ENCODE data around the gene PPP4R1. TPM values are rescaled to one million over a fixed set of nuclear protein-coding genes. Genes with fewer than 3 reads are reported as not detected.

PPP4R1 gene
- total and polyA plus RNA-seq, 2 donors = 41.8 to 174 TPM

DNA sequence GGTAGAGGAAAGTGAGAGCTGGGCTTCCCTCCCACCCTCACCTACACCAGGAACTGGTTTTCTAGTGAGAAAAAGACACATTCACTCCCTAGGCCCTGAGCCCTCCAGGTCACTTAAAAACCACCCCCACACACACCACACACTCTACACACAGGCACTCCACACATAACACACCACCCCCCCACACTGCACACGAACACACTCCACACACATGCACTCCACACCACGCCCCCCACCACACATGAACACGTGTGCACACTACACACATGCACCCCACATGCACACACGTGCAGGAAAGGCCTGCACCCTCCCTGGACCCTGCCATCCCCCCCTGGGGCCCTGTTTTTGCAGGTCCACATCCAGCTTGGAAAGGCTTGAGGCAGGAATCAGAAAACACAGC, 71.4 kb downstream of the PPP4R1 start:
- 84% methylated on average over 4 of the region's 4 CpGs for WGBS
- Histone ChIP-seq H3K27ac (ENCODE audit: low read depth) (no peak overlapping the region), H3K36me3 (ENCODE audit: insufficient read depth) (no peaks in the 10 kb centered on the region), H3K4me3 (ENCODE audit: low read depth, low read length) (no peak overlapping the region), H3K4me1 (ENCODE audit: insufficient read depth) (no peaks in the 10 kb centered on the region)
- DNase-seq (ENCODE audit: extremely low spot score) = no peak

DNA sequence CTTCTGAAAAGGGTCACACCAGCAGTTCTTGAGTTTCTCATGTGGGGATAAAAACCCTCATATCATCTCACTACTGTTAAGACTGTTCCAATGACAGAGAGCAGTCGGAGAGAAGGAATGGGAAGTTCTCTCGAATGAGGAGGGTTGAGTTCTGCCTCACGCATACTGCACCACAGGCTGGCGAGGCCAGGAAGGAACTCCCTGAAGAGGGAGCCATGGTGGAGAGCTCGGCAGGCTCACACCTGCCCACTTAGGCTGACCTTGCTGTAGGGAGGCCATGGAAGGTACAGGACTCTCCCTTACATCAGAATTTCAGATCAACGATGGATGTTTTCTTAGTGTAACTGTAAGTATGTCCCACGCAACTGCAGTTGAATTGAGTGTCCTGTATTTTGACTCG, 74.4 kb downstream of the PPP4R1 start:
- Histone ChIP-seq H3K4me1 (ENCODE audit: insufficient read depth) (no peaks in the 10 kb centered on the region), H3K27ac (ENCODE audit: low read depth) (no peak overlapping the region), H3K4me3 (ENCODE audit: low read depth, low read length) (no peak overlapping the region), H3K36me3 (ENCODE audit: insufficient read depth) (peaks cover 4% of the 10 kb centered on the region)
- no peak for DNase-seq (ENCODE audit: extremely low spot score)
- 90% methylated on average over 8 of the region's 8 CpGs for WGBS

DNA sequence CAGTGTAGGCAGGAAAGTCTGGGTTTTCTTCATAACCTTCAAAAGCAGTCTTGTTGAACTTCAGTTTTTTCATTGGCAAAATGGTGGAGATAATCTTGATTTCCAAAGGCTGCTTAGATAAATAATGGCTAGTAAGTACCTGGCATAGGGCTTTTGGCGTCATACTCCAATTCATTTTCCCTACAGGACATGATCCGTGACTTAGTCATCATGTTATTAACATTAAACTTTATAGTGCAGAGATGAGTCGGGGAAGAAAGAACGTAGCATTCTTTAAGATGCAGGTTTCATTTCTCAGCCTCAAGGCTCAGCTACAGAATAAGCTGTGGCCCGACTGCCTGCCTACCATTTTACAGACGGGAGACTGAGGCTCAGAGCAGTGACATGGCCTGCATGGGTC, 75.1 kb downstream of the PPP4R1 start:
- peaks cover 4% of the 10 kb centered on the region for H3K36me3 ChIP-seq (ENCODE audit: insufficient read depth)
- H3K4me1 ChIP-seq (ENCODE audit: insufficient read depth) = no peaks in the 10 kb centered on the region
- 92% methylated on average over 6 of the region's 6 CpGs for WGBS
- no peak for DNase-seq (ENCODE audit: extremely low spot score)
- no peak overlapping the region for H3K4me3 ChIP-seq (ENCODE audit: low read depth, low read length)
- no peak overlapping the region for H3K27ac ChIP-seq (ENCODE audit: low read depth)

DNA sequence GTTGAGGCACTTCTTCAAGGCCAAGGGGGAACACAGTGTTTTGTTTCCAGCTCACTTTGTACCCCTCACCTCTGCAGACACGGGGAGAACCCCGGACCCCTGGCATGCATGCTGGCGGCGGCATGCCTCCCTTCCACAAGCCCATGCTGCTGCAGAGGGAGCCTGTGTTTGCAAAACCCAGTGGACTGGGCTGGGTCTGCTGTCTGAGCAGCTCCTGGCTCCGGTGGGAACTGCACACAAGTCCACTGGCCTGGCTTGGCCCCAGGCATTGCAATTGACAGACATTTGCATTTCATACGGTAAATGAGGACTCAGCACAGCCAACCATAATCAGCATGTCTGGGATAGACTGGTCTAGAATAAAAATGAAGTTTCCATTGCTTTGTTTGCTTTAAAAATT, 76.7 kb downstream of the PPP4R1 start:
- 86% methylated on average over 6 of the region's 6 CpGs for WGBS
- Histone ChIP-seq H3K36me3 (ENCODE audit: insufficient read depth) (peaks cover 6% of the 10 kb centered on the region), H3K27ac (ENCODE audit: low read depth) (no peak overlapping the region), H3K4me1 (ENCODE audit: insufficient read depth) (no peaks in the 10 kb centered on the region), H3K4me3 (ENCODE audit: low read depth, low read length) (no peak overlapping the region)
- no peak for DNase-seq (ENCODE audit: extremely low spot score)

DNA sequence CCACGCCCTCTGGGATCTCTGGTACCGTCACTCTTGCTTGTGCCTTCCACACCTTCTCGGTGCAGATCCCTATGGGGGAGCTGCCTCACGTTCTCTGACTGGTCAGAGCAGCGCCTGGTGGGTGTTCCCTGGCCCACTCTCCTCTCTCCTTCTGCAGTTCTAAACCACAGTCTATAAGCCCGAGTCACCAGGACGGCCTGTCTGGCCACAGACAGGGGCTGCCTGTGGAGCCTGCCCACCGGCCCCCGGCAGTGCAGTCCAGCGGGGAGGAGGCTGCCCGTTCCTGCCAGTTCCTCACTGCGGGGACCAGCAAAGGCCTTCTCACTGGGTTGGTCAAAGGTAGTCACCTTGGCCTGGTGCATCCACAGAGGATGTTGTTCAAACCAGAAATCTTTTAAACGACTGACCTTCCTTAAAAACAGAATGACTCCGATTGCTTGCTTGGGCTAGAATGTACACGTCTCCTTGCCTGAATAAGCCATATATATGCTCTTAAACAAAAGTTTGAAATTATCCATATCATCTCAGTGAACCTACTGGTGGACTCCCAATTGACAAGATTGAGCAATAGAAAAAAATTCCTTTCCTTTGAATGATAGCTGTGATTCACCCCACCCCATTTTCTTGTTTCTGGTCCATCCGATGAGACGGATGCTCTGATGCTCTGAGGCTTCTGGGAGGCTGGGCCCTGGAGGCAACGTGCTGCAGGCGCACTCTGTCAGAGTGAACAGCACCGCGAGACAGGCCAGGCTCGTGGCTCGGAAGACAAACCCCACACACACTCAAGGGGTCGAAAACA, 77.8 kb downstream of the PPP4R1 start:
- Histone ChIP-seq H3K4me1 (ENCODE audit: insufficient read depth) (no peaks in the 10 kb centered on the region), H3K36me3 (ENCODE audit: insufficient read depth) (peaks cover 6% of the 10 kb centered on the region), H3K4me3 (ENCODE audit: low read depth, low read length) (no peak overlapping the region), H3K27ac (ENCODE audit: low read depth) (no peak overlapping the region)
- WGBS = 95% methylated on average over 19 of the region's 24 CpGs
- no peak for DNase-seq (ENCODE audit: extremely low spot score)

DNA sequence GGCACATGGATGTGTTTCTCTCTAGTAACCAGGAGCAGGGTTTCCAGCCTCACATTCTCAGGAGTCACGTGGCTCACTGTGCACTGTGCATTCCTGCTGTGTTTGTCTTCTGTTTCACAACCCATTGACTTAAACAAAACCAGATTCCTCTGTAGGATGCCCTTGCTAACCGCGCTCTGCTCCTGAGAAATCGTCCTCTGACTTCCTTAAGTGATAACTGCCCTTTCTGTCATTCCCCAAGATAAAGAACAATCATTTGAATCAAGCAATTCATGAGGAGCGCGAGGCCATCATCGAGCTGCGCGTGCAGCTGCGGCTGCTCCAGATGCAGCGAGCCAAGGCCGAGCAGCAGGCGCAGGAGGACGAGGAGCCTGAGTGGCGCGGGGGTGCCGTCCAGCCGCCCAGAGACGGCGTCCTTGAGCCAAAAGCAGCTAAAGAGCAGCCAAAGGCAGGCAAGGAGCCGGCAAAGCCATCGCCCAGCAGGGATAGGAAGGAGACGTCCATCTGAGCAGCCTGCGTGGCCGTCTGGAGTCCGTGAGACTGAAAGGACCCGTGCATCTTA, 78.8 kb downstream of the PPP4R1 start:
- DNase-seq (ENCODE audit: extremely low spot score) = no peak
- Histone ChIP-seq H3K27ac (ENCODE audit: low read depth) (no peak overlapping the region), H3K36me3 (ENCODE audit: insufficient read depth) (peaks cover 6% of the 10 kb centered on the region), H3K4me3 (ENCODE audit: low read depth, low read length) (no peak overlapping the region), H3K4me1 (ENCODE audit: insufficient read depth) (no peaks in the 10 kb centered on the region)
- 47% methylated on average over 27 of the region's 27 CpGs for WGBS

DNA sequence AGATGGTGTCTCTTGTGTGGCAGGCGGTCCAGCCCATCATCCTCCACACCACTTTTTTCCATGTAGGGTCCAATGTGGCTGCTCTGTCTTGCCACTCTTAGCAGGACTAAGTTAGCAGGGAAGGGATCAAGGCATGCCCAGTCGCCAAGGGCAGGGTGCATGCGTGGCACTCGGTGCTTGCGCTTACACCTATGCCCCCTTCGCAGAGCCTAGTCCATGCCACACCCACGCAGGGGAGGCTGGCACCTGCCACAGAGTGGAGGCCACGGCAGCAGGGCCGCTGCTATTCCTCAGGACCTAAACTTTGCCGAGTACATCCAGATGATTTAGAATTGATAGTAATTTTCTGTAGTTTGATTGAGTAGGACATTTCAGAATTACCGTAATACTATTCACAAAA, 79.5 kb downstream of the PPP4R1 start:
- WGBS = 89% methylated on average over 11 of the region's 11 CpGs
- Histone ChIP-seq H3K4me3 (ENCODE audit: low read depth, low read length) (no peak overlapping the region), H3K4me1 (ENCODE audit: insufficient read depth) (no peaks in the 10 kb centered on the region), H3K27ac (ENCODE audit: low read depth) (no peak overlapping the region), H3K36me3 (ENCODE audit: insufficient read depth) (peaks cover 6% of the 10 kb centered on the region)
- no peak for DNase-seq (ENCODE audit: extremely low spot score)

DNA sequence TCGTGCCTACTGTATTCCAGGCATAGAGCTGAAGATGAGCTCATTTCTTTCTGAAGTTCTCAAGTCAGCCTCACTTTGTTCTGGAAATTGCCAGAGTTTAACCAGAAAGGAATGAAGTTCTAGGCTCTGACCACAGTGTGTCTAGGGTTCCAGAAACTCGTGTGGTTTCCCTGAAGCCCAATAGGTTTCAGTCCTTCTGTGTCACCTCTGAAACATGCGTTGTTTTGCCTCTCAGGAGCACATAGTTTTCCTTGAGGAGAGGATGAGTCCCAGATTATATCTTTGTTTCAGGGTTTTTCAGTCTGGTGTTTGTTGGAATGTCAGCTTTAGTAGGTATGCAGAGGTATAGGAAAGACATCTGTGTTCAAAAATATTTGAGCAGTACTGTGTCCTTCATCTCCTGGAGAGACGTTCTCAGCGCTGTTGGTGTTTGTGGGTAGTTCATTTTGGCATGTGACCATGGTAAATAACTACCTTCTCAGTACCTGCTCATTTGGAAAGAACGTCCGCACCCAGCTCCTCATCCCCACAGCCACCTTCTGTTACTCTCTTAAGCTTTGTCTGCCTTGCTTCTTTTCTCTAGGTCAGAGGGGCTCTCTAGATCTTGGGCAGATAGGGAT, 82.5 kb downstream of the PPP4R1 start:
- Histone ChIP-seq H3K4me1 (ENCODE audit: insufficient read depth) (no peaks in the 10 kb centered on the region), H3K4me3 (ENCODE audit: low read depth, low read length) (no peak overlapping the region), H3K36me3 (ENCODE audit: insufficient read depth) (peaks cover 6% of the 10 kb centered on the region), H3K27ac (ENCODE audit: low read depth) (no peak overlapping the region)
- DNase-seq (ENCODE audit: extremely low spot score) = no peak
- WGBS = 95% methylated on average over 7 of the region's 7 CpGs

DNA sequence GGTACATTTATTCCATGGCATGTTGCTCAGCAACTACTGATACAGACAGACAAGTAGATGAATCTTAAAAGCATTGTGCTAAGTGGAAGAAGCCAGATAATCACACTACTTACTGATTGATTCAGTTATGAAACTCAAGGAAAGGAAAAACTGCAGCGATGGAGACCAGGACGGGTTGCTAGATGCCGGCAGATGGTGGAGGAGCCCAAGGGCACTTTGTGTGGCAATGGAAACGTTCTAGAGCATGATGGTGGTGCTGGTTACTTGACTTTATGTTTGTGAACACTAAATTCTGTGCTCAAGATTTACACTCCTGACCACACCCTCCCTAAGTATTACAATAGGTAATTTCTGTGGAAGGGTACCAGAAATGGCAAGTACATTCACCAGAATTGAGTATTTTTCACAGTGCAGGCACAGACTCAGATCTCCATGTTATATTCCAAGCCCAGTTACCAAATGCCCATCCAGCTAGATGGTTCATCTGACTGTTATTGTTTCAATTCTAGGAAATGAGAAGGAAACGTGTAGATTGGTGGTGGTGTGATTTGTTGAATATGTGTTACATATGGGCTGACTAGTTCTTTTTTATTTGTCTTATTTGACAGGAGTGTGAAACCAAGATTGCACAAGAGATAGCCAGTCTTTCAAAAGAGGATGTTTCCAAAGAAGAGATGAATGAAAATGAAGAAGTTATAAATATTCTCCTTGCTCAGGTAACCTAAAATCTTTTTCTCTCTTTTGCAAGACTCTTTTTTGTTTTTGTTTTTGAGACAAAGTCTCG, 83.9 kb downstream of the PPP4R1 start:
- 96% methylated on average over 6 of the region's 6 CpGs for WGBS
- H3K27ac ChIP-seq (ENCODE audit: low read depth) = no peak overlapping the region
- H3K36me3 ChIP-seq (ENCODE audit: insufficient read depth) = peaks cover 1% of the 10 kb centered on the region
- DNase-seq (ENCODE audit: extremely low spot score) = no peak
- no peaks in the 10 kb centered on the region for H3K4me1 ChIP-seq (ENCODE audit: insufficient read depth)
- H3K4me3 ChIP-seq (ENCODE audit: low read depth, low read length) = no peak overlapping the region

DNA sequence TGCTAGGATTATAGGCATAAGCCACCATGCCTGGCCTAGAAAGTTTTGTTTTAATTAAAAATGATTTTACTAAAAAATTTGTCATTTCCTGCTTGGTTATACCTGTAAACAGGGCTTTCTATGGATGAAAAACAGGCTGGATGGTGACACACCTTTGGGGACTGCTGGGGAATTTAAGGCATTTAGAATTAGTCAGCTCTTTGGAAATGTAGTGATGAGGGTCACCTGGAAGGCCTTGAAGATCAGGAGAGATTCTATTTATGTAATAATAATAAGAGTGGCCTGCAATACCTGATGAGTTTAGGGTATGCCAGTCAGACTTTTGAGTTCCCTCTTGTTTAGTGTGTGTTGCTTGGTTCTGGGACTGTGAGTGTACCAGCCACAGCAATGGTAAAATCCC, 87.9 kb downstream of the PPP4R1 start:
- H3K4me1 ChIP-seq (ENCODE audit: insufficient read depth) = no peaks in the 10 kb centered on the region
- no peak overlapping the region for H3K27ac ChIP-seq (ENCODE audit: low read depth)
- no peak overlapping the region for H3K4me3 ChIP-seq (ENCODE audit: low read depth, low read length)
- DNase-seq (ENCODE audit: extremely low spot score) = no peak
- H3K36me3 ChIP-seq (ENCODE audit: insufficient read depth) = peaks cover 3% of the 10 kb centered on the region

DNA sequence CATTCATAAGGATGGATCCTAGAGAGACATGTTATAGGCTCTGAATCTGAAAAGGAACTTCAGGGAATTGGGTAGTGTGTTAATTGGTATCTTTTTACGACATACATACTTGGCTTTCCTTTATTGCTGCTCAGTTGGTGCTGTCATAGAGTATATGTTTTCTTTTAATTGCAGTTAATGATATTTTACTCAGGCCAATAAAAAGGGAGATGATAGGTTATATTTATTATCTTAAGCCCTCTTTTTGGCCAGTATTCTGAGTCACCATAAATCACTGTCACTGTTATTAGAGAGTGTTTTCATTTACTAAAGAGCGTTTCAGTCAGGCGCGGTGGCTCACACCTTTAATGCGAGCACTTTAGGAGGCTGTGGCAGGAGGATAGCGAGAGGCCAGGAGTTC, 91.4 kb downstream of the PPP4R1 start:
- H3K4me3 ChIP-seq (ENCODE audit: low read depth, low read length) = no peak overlapping the region
- DNase-seq (ENCODE audit: extremely low spot score) = no peak
- 79% methylated on average over 6 of the region's 6 CpGs for WGBS

DNA sequence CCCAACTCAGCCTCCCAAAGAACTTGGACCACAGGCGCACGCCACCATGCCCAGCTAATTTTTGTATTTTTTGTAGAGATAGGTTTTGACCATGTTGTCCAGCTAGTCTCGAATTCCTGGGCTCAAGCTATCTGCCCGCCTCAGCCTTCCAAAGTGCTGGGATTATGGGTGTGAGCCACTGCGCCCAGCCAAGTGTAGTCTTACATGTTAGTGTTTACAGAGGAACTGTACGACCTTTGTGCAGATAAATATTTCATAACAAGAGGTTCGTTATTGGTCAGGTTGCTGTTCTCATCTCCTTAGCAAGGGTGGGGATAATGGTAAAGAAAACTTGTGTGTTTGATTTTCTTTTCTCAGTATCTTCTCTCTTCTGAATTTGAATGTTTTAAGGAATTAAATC, 92.6 kb downstream of the PPP4R1 start:
- Histone ChIP-seq H3K27ac (ENCODE audit: low read depth) (no peak overlapping the region), H3K4me1 (ENCODE audit: insufficient read depth) (no peaks in the 10 kb centered on the region), H3K36me3 (ENCODE audit: insufficient read depth) (peaks cover 3% of the 10 kb centered on the region), H3K4me3 (ENCODE audit: low read depth, low read length) (no peak overlapping the region)
- DNase-seq (ENCODE audit: extremely low spot score) = no peak
- whole genome bisulfite sequencing = 93% methylated on average over 7 of the region's 7 CpGs

More for the DNA sequence above, 91.4 kb downstream of the PPP4R1 start:
- Histone ChIP-seq H3K4me1 (ENCODE audit: insufficient read depth) (no peaks in the 10 kb centered on the region), H3K36me3 (ENCODE audit: insufficient read depth) (peaks cover 3% of the 10 kb centered on the region), H3K27ac (ENCODE audit: low read depth) (no peak overlapping the region)

DNA sequence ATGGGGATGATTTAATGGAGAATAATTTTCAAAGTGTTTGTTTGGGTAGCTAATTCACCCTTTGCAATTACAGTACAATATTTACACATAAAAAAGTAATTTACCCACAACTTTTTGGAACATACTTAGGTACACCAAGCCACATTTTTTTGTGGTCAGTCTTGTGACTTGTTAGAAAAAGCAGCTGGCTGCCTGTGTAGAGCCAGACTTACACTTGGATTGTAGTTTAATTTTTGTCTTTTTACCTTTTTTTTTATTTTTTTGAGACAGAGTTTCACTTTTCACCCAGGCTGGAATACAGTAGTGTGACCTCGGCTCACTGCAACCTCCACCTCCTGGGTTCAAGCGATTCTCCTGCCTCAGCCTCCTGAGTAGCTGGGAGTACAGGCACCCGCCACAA, 93.7 kb downstream of the PPP4R1 start:
- DNase-seq (ENCODE audit: extremely low spot score) = no peak
- WGBS = 91% methylated on average over 3 of the region's 3 CpGs
- no peaks in the 10 kb centered on the region for H3K4me1 ChIP-seq (ENCODE audit: insufficient read depth)
- H3K27ac ChIP-seq (ENCODE audit: low read depth) = no peak overlapping the region
- peaks cover 3% of the 10 kb centered on the region for H3K36me3 ChIP-seq (ENCODE audit: insufficient read depth)
- H3K4me3 ChIP-seq (ENCODE audit: low read depth, low read length) = no peak overlapping the region

DNA sequence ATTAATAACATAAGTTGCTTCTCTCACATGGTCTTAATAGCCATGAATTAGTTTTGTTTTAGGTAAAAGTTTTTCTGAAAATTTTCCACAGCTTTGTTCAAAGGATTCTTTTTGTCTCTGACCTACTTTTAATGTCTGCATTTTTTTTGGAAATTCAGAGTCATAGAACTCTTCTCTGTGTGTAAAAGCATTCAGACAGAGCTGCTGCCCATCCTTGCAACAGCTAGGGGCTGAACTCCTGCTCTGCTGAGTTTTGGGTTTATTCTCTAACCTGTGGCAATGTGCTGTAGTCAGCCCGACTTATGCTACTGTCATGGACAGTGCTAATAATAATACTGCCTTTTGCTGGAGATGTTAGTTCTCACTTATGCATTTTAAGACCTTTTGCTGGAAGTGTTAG, 95.0 kb downstream of the PPP4R1 start:
- DNase-seq (ENCODE audit: extremely low spot score) = no peak
- Histone ChIP-seq H3K27ac (ENCODE audit: low read depth) (no peak overlapping the region), H3K36me3 (ENCODE audit: insufficient read depth) (no peaks in the 10 kb centered on the region), H3K4me3 (ENCODE audit: low read depth, low read length) (no peak overlapping the region), H3K4me1 (ENCODE audit: insufficient read depth) (no peaks in the 10 kb centered on the region)
- 68% methylated on average over 1 of the region's 1 CpG for WGBS

Data from urinary bladder (tissue), 4 donors.